Hepatocyte (in vitro differentiated cells): ENCODE data around the gene PRKAG2. TPM values are rescaled to one million over a fixed set of nuclear protein-coding genes. Genes with fewer than 3 reads are reported as not detected.

Experiments
- DNase-seq: peaks from one replicate; pipeline ENCODE4 v3.0.0-alpha.2; 2016; ENCODE audit warnings: low spot score
- H2AFZ ChIP-seq: fragments of 200-600 bp; sonication (generic); 2 replicates; pipeline ENCODE4 v1.6.0; 2016; ENCODE audit warnings: antibody characterized with exemption, mild to moderate bottlenecking
- H3K27ac ChIP-seq: fragments of 200-600 bp; sonication (generic); 2 replicates; pipeline ENCODE4 v1.5.1; 2016; ENCODE audit warnings: mild to moderate bottlenecking
- H3K27me3 ChIP-seq: fragments of 200-600 bp; sonication (generic); 2 replicates; pipeline ENCODE4 v1.6.1; 2016
- H3K36me3 ChIP-seq: fragments of 200-600 bp; sonication (generic); replicated peaks from 2 replicates; pipeline ENCODE4 v1.5.1; 2016; ENCODE audit warnings: low read depth; ENCODE audit not compliant: insufficient read depth
- H3K4me1 ChIP-seq: fragments of 200-600 bp; sonication (generic); 2 replicates; pipeline ENCODE4 v1.5.1; 2016; ENCODE audit warnings: mild to moderate bottlenecking, moderate library complexity; ENCODE audit not compliant: insufficient read depth
- H3K4me2 ChIP-seq: fragments of 200-600 bp; sonication (generic); 2 replicates; pipeline ENCODE4 v1.6.0; 2016
- H3K4me3 ChIP-seq: fragments of 200-600 bp; sonication (generic); 2 replicates; pipeline ENCODE4 v1.5.1; 2016; ENCODE audit warnings: mild to moderate bottlenecking
- H3K79me2 ChIP-seq: fragments of 200-600 bp; sonication (generic); 2 replicates; pipeline ENCODE4 v1.6.0; 2017; ENCODE audit warnings: mild to moderate bottlenecking
- H3K9me2 ChIP-seq: fragments of 200-600 bp; sonication (generic); replicated peaks from 2 replicates; pipeline ENCODE4 v1.6.0; 2017; ENCODE audit warnings: mild to moderate bottlenecking; ENCODE audit not compliant: insufficient read depth
- H3K9me3 ChIP-seq: fragments of 200-600 bp; sonication (generic); 2 replicates; pipeline ENCODE4 v1.5.1; 2016; ENCODE audit warnings: low read depth, mild to moderate bottlenecking
- H4K20me1 ChIP-seq: fragments of 200-600 bp; sonication (generic); 2 replicates; pipeline ENCODE4 v1.6.0; 2016; ENCODE audit warnings: mild to moderate bottlenecking; ENCODE audit not compliant: insufficient read depth, poor library complexity, severe bottlenecking
- EZH2 ChIP-seq: fragments of 200-600 bp; sonication (generic); IDR thresholded peaks from 2 replicates; pipeline ENCODE4 v1.6.1; 2016; ENCODE audit warnings: antibody characterized with exemption, mild to moderate bottlenecking, borderline replicate concordance
- EZH2phosphoT487 ChIP-seq: fragments of 200-600 bp; sonication (generic); IDR thresholded peaks from one replicate; pipeline ENCODE4 v1.6.1; 2018; ENCODE audit warnings: antibody characterized with exemption, mild to moderate bottlenecking, low read depth, moderate library complexity; ENCODE audit not compliant: unreplicated experiment, severe bottlenecking
- WGBS: methylation state at CpG from one replicate; pipeline ENCODE4 v1.1.6; 2016; ENCODE audit warnings: low lambda C conversion rate; ENCODE audit errors: missing lambda C conversion rate; 5-methylcytosine and 5-hydroxymethylcytosine counted together
- polyA plus RNA-seq: library from polyadenylated mRNA; unstranded; fragments of >200 nt; fragmentation: Nextera tagmentation; extraction: Ambion mirVana; gene quantifications from 2 replicates; pipeline ENCODE4 v1.2.1, GENCODE V29; 2016
- total RNA-seq: library from RNA; depleted of rRNA; stranded (reverse); fragments of >200 nt; gene quantifications from 2 replicates; pipeline ENCODE4 v1.2.3, GENCODE V29; 2014
- TF ChIP-seq, protein P1 (sequence below): fragments of 200-600 bp; sonication (generic); IDR thresholded peaks from 2 replicates; pipeline ENCODE4 v1.5.1; 2016; ENCODE audit warnings: antibody characterized with exemption, mild to moderate bottlenecking; ENCODE audit not compliant: poor library complexity

Gene PRKAG2
- total and polyA plus RNA-seq, 2 experiments from 2014 or later: 17.8 to 23.4 TPM

DNA sequence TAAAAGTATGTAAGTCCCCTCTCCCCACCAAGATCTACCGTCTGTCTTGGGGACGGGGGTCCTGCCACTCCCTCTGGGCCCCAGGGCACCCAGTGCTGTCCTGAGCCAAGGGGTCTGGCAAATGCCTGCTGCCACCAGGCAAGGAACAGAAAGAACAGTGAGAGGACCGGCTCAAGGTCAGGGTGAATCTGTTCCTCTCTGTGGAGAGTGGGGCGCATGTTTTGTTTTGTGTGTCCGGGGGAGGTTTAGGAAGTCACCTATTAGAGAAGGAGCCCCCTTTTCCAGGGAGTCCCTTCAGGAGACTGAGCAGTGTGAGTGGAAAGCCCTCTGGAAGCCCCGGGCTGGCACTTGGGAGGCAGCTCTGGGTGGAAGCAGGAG lies 198.7 kb downstream of the PRKAG2 start:
- Histone ChIP-seq H3K4me3 (no peak overlapping the region), H3K9me3 (no peaks in the 10 kb centered on the region), H3K27ac (no peak overlapping the region), H4K20me1 (no peaks in the 10 kb centered on the region), H3K4me2 (no peak overlapping the region), H2AFZ (no peak overlapping the region), H3K36me3 (no peaks in the 10 kb centered on the region), H3K9me2 (no peaks in the 10 kb centered on the region), H3K27me3 (no peaks in the 10 kb centered on the region), H3K79me2 (no peaks in the 10 kb centered on the region), H3K4me1 (peaks cover 4% of the 10 kb centered on the region)
- WGBS: 92% methylated on average over 6 of the region's 6 CpGs
- no peak for DNase-seq
- TF ChIP-seq, protein P1, sequence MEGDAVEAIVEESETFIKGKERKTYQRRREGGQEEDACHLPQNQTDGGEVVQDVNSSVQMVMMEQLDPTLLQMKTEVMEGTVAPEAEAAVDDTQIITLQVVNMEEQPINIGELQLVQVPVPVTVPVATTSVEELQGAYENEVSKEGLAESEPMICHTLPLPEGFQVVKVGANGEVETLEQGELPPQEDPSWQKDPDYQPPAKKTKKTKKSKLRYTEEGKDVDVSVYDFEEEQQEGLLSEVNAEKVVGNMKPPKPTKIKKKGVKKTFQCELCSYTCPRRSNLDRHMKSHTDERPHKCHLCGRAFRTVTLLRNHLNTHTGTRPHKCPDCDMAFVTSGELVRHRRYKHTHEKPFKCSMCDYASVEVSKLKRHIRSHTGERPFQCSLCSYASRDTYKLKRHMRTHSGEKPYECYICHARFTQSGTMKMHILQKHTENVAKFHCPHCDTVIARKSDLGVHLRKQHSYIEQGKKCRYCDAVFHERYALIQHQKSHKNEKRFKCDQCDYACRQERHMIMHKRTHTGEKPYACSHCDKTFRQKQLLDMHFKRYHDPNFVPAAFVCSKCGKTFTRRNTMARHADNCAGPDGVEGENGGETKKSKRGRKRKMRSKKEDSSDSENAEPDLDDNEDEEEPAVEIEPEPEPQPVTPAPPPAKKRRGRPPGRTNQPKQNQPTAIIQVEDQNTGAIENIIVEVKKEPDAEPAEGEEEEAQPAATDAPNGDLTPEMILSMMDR: no peak
- TF ChIP-seq EZH2: no peak
- TF ChIP-seq EZH2phosphoT487: no peak

DNA sequence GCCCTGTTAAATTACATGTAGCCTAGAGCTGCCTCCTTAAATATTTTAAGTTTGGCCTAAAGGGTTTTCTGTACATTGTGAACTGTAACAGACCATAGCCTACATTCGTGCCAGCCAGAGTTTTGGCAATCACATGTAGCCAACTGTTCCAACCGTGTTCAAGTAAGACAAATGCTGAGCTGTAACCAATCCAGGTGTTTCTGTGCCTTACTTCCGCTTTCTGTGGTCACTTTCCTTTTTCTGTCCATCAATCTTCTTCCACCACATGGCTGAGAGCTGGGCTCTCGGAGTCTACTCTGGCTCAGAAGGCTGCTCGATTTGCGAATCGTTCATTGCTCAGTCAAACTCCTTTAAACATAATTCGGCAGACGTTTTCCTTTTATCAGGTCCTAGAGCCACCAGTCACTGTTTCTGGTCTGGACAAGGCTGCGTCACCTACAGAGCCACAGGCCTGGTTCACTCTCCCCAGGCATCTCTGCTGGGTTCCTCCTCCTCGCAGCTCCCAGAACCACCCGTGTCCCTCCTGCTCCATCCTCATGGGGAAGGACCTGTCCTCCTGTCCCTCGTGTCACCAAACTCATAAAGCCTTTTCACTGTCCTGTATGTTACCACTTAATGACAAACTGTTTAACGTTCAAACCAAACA lies 199.2 kb downstream of the PRKAG2 start:
- no peaks in the 10 kb centered on the region for H3K36me3 ChIP-seq
- H3K4me2 ChIP-seq: no peak overlapping the region
- peaks cover 9% of the 10 kb centered on the region for H3K4me1 ChIP-seq
- H3K27ac ChIP-seq: no peak overlapping the region
- no peaks in the 10 kb centered on the region for H3K79me2 ChIP-seq
- H3K27me3 ChIP-seq: no peaks in the 10 kb centered on the region
- no peak overlapping the region for H2AFZ ChIP-seq
- H3K9me3 ChIP-seq: no peaks in the 10 kb centered on the region
- no peak overlapping the region for H3K4me3 ChIP-seq
- DNase-seq: no peak
- TF ChIP-seq, protein P1: no peak
- TF ChIP-seq EZH2 (no peak), EZH2phosphoT487 (no peak)
- no peaks in the 10 kb centered on the region for H4K20me1 ChIP-seq
- 77% methylated on average over 14 of the region's 14 CpGs for WGBS
- H3K9me2 ChIP-seq: no peaks in the 10 kb centered on the region

DNA sequence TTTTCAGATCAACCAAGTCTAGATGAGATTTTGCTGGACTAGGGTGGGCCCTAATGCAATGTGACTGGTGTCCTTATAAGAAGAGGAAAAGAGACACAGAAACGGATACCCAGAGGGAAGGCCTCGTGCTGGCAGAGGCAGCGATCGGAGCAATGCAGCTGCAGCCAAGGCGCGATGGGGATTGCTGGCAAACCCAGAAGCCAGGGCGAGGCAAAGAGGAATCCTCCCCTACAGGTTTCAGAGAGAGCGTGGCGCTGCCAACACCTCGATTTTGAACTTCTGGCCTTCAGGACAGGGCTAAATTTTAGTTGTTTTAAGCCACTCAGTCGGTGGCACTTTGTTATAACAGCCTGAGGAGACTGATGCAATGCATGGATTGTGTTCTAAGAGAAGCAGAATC lies 200.2 kb downstream of the PRKAG2 start:
- no peak for TF ChIP-seq EZH2phosphoT487
- TF ChIP-seq, protein P1: no peak
- TF ChIP-seq EZH2: no peak
- 92% methylated on average over 11 of the region's 11 CpGs for WGBS

More for the DNA sequence above, 200.2 kb downstream of the PRKAG2 start:
- H3K27ac ChIP-seq: no peak overlapping the region
- DNase-seq: no peak
- H2AFZ ChIP-seq: no peak overlapping the region
- H4K20me1 ChIP-seq: no peaks in the 10 kb centered on the region
- H3K27me3 ChIP-seq: no peaks in the 10 kb centered on the region
- H3K79me2 ChIP-seq: no peaks in the 10 kb centered on the region
- no peak overlapping the region for H3K4me2 ChIP-seq
- no peaks in the 10 kb centered on the region for H3K9me3 ChIP-seq
- H3K4me3 ChIP-seq: no peak overlapping the region
- no peaks in the 10 kb centered on the region for H3K36me3 ChIP-seq
- peaks cover 12% of the 10 kb centered on the region for H3K4me1 ChIP-seq
- no peaks in the 10 kb centered on the region for H3K9me2 ChIP-seq
